ENCODE data around the gene TENM3. TPM values are rescaled to one million over a fixed set of nuclear protein-coding genes. Genes with fewer than 3 reads are reported as not detected.

The TENM3 gene
- total and polyA plus RNA-seq, 2 donors = 2.8 to 26.6 TPM

- Histone ChIP-seq H3K36me3 (ENCODE audit: insufficient read depth) (no peaks in the 10 kb centered on the region), H3K27ac (ENCODE audit: low read depth) (no peak overlapping the region), H3K4me1 (ENCODE audit: insufficient read depth) (no peaks in the 10 kb centered on the region), H3K4me3 (ENCODE audit: low read depth, low read length) (no peak overlapping the region)
- WGBS = 88% methylated on average over 4 of the region's 4 CpGs
- no peak for DNase-seq (ENCODE audit: extremely low spot score)
Measured at GRCh38 chr4:182252220-182252619, 9.0 kb downstream of the TENM3 start.

GRCh38 chr4:182254026-182254780 is 11.0 kb downstream of the TENM3 start:
- Histone ChIP-seq H3K36me3 (ENCODE audit: insufficient read depth) (no peaks in the 10 kb centered on the region), H3K4me3 (ENCODE audit: low read depth, low read length) (no peak overlapping the region), H3K4me1 (ENCODE audit: insufficient read depth) (no peaks in the 10 kb centered on the region), H3K27ac (ENCODE audit: low read depth) (no peak overlapping the region)
- DNase-seq (ENCODE audit: extremely low spot score) = no peak
- 83% methylated on average over 10 of the region's 10 CpGs for WGBS

GRCh38 chr4:182255441-182256190 is 12.4 kb downstream of the TENM3 start:
- H3K36me3 ChIP-seq (ENCODE audit: insufficient read depth) = no peaks in the 10 kb centered on the region
- H3K27ac ChIP-seq (ENCODE audit: low read depth) = no peak overlapping the region
- no peak for DNase-seq (ENCODE audit: extremely low spot score)
- H3K4me1 ChIP-seq (ENCODE audit: insufficient read depth) = no peaks in the 10 kb centered on the region
- H3K4me3 ChIP-seq (ENCODE audit: low read depth, low read length) = no peak overlapping the region
- WGBS = 72% methylated on average over 8 of the region's 8 CpGs

- H3K4me3 ChIP-seq (ENCODE audit: low read depth, low read length) = no peak overlapping the region
- 92% methylated on average over 3 of the region's 3 CpGs for WGBS
- H3K36me3 ChIP-seq (ENCODE audit: insufficient read depth) = no peaks in the 10 kb centered on the region
- no peaks in the 10 kb centered on the region for H3K4me1 ChIP-seq (ENCODE audit: insufficient read depth)
- DNase-seq (ENCODE audit: extremely low spot score) = no peak
- no peak overlapping the region for H3K27ac ChIP-seq (ENCODE audit: low read depth)
Measured at GRCh38 chr4:182257016-182257415, 13.8 kb downstream of the TENM3 start.

GRCh38 chr4:182257503-182257902 is 14.3 kb downstream of the TENM3 start:
- Histone ChIP-seq H3K27ac (ENCODE audit: low read depth) (no peak overlapping the region), H3K4me1 (ENCODE audit: insufficient read depth) (no peaks in the 10 kb centered on the region), H3K36me3 (ENCODE audit: insufficient read depth) (no peaks in the 10 kb centered on the region), H3K4me3 (ENCODE audit: low read depth, low read length) (no peak overlapping the region)
- DNase-seq (ENCODE audit: extremely low spot score) = no peak
- 76% methylated on average over 3 of the region's 3 CpGs for WGBS

GRCh38 chr4:182258441-182259000 is 15.3 kb downstream of the TENM3 start:
- no peak overlapping the region for H3K27ac ChIP-seq (ENCODE audit: low read depth)
- no peak for DNase-seq (ENCODE audit: extremely low spot score)
- no peaks in the 10 kb centered on the region for H3K4me1 ChIP-seq (ENCODE audit: insufficient read depth)
- H3K4me3 ChIP-seq (ENCODE audit: low read depth, low read length) = no peak overlapping the region
- 67% methylated on average over 4 of the region's 4 CpGs for WGBS
- no peaks in the 10 kb centered on the region for H3K36me3 ChIP-seq (ENCODE audit: insufficient read depth)

- WGBS = 93% methylated on average over 8 of the region's 8 CpGs
- Histone ChIP-seq H3K27ac (ENCODE audit: low read depth) (no peak overlapping the region), H3K36me3 (ENCODE audit: insufficient read depth) (no peaks in the 10 kb centered on the region), H3K4me3 (ENCODE audit: low read depth, low read length) (no peak overlapping the region), H3K4me1 (ENCODE audit: insufficient read depth) (no peaks in the 10 kb centered on the region)
- DNase-seq (ENCODE audit: extremely low spot score) = no peak
Measured at GRCh38 chr4:182261651-182262223, 18.5 kb downstream of the TENM3 start.

- H3K36me3 ChIP-seq (ENCODE audit: insufficient read depth) = no peaks in the 10 kb centered on the region
- no peak for DNase-seq (ENCODE audit: extremely low spot score)
- H3K27ac ChIP-seq (ENCODE audit: low read depth) = no peak overlapping the region
- 49% methylated on average over 10 of the region's 10 CpGs for WGBS
- no peaks in the 10 kb centered on the region for H3K4me1 ChIP-seq (ENCODE audit: insufficient read depth)
- H3K4me3 ChIP-seq (ENCODE audit: low read depth, low read length) = no peak overlapping the region
Measured at GRCh38 chr4:182263562-182263961, 20.4 kb downstream of the TENM3 start.

- Histone ChIP-seq H3K36me3 (ENCODE audit: insufficient read depth) (no peaks in the 10 kb centered on the region), H3K27ac (ENCODE audit: low read depth) (no peak overlapping the region), H3K4me1 (ENCODE audit: insufficient read depth) (no peaks in the 10 kb centered on the region), H3K4me3 (ENCODE audit: low read depth, low read length) (no peak overlapping the region)
- 45% methylated on average over 13 of the region's 13 CpGs for WGBS
- DNase-seq (ENCODE audit: extremely low spot score) = no peak
Measured at GRCh38 chr4:182264139-182264752, 21.0 kb downstream of the TENM3 start.

GRCh38 chr4:182265881-182266280 is 22.7 kb downstream of the TENM3 start:
- 83% methylated on average over 3 of the region's 3 CpGs for WGBS
- no peak for DNase-seq (ENCODE audit: extremely low spot score)

GRCh38 chr4:182267048-182267447 is 23.8 kb downstream of the TENM3 start:
- no peak overlapping the region for H3K27ac ChIP-seq (ENCODE audit: low read depth)
- no peaks in the 10 kb centered on the region for H3K36me3 ChIP-seq (ENCODE audit: insufficient read depth)
- H3K4me1 ChIP-seq (ENCODE audit: insufficient read depth) = no peaks in the 10 kb centered on the region
- no peak overlapping the region for H3K4me3 ChIP-seq (ENCODE audit: low read depth, low read length)
- no peak for DNase-seq (ENCODE audit: extremely low spot score)

More at GRCh38 chr4:182265881-182266280, 22.7 kb downstream of the TENM3 start:
- Histone ChIP-seq H3K4me1 (ENCODE audit: insufficient read depth) (no peaks in the 10 kb centered on the region), H3K36me3 (ENCODE audit: insufficient read depth) (no peaks in the 10 kb centered on the region), H3K4me3 (ENCODE audit: low read depth, low read length) (no peak overlapping the region), H3K27ac (ENCODE audit: low read depth) (no peak overlapping the region)

- H3K4me1 ChIP-seq (ENCODE audit: insufficient read depth) = no peaks in the 10 kb centered on the region
- H3K36me3 ChIP-seq (ENCODE audit: insufficient read depth) = no peaks in the 10 kb centered on the region
- 89% methylated on average over 3 of the region's 3 CpGs for WGBS
- no peak for DNase-seq (ENCODE audit: extremely low spot score)
- no peak overlapping the region for H3K27ac ChIP-seq (ENCODE audit: low read depth)
- no peak overlapping the region for H3K4me3 ChIP-seq (ENCODE audit: low read depth, low read length)
Measured at GRCh38 chr4:182268966-182269365, 25.8 kb downstream of the TENM3 start.

GRCh38 chr4:182271731-182272130 is 28.5 kb downstream of the TENM3 start:
- no peak for DNase-seq (ENCODE audit: extremely low spot score)
- no peak overlapping the region for H3K27ac ChIP-seq (ENCODE audit: low read depth)

More at GRCh38 chr4:182271731-182272130, 28.5 kb downstream of the TENM3 start:
- WGBS = 96% methylated on average over 10 of the region's 10 CpGs
- no peaks in the 10 kb centered on the region for H3K36me3 ChIP-seq (ENCODE audit: insufficient read depth)
- no peak overlapping the region for H3K4me3 ChIP-seq (ENCODE audit: low read depth, low read length)
- H3K4me1 ChIP-seq (ENCODE audit: insufficient read depth) = no peaks in the 10 kb centered on the region

Measured in urinary bladder (tissue), 4 donors.